IPS DF 4.7 (cell line): Measurements from ENCODE around the gene RNU5B-1.
"Not testable (repeated sequence)": the region's sequence is repeated elsewhere in the genome, so short reads cannot be mapped to it uniquely, and the experiment has no call there.

Experiments used
- DNase-seq: peaks from one replicate; pipeline ENCODE4 v3.0.0-alpha.2; 2013; ENCODE audit warnings: low spot score; ENCODE audit errors: extremely low read depth

Gene RNU5B-1

GRCh38 chr15:65342493-65342892 is 38.0 kb downstream of the RNU5B-1 start:
- no peak for DNase-seq

GRCh38 chr15:65343374-65343981 is 39.0 kb downstream of the RNU5B-1 start:
- no peak for DNase-seq

GRCh38 chr15:65344214-65344913 is 39.9 kb downstream of the RNU5B-1 start:
- DNase-seq = no peak

GRCh38 chr15:65344914-65345275 is 40.4 kb downstream of the RNU5B-1 start:
- no peak for DNase-seq

- DNase-seq = no peak
Measured at GRCh38 chr15:65346856-65347598, 42.5 kb downstream of the RNU5B-1 start.

- DNase-seq = not testable (repeated sequence)
Measured at GRCh38 chr15:65347756-65348155, 43.3 kb downstream of the RNU5B-1 start.

GRCh38 chr15:65349338-65349737 is 44.9 kb downstream of the RNU5B-1 start:
- no peak for DNase-seq

- not testable (repeated sequence) for DNase-seq
Measured at GRCh38 chr15:65351972-65352371, 47.5 kb downstream of the RNU5B-1 start.
